Subcutaneous abdominal adipose tissue (tissue), 5 donors: ENCODE measurements around the gene TMEM89.
A peak's percentile ranks its signal among the peaks of the same experiment; 100 is the strongest.

ENCODE experiments used
- H3K27ac ChIP-seq: one replicate; pipeline ENCODE4 v1.7.0; 2013; ENCODE audit warnings: low read depth, mild to moderate bottlenecking, inconsistent platforms, low read length, moderate library complexity
- H3K27me3 ChIP-seq, 5 donors: one replicate each; pipeline ENCODE4 v1.7.0; 2013; ENCODE audit warnings: low read length in 5 of 5, inconsistent platforms in 1 of 5; ENCODE audit not compliant: control insufficient read depth in 5 of 5, insufficient read depth in 4 of 5
- H3K36me3 ChIP-seq, 5 donors: one replicate each; pipeline ENCODE4 v1.7.0; 2013; ENCODE audit warnings: low read length in 5 of 5; ENCODE audit not compliant: control insufficient read depth in 5 of 5, insufficient read depth in 5 of 5
- H3K4me1 ChIP-seq, 5 donors: one replicate each; pipeline ENCODE4 v1.7.0; 2013; ENCODE audit warnings: low read length in 5 of 5, mild to moderate bottlenecking in 3 of 5, moderate library complexity in 1 of 5; ENCODE audit not compliant: control insufficient read depth in 5 of 5, insufficient read depth in 5 of 5
- H3K4me3 ChIP-seq, 5 donors: one replicate each; pipeline ENCODE4 v1.7.0; 2013; ENCODE audit warnings: low read length in 5 of 5, low read depth in 1 of 5
- H3K9ac ChIP-seq, 5 donors: one replicate each; pipeline ENCODE4 v1.7.0; 2013; ENCODE audit warnings: low read length in 5 of 5, mild to moderate bottlenecking in 4 of 5, moderate library complexity in 3 of 5
- H3K9me3 ChIP-seq, 5 donors: one replicate each; pipeline ENCODE4 v1.7.0; 2013; ENCODE audit warnings: low read length in 5 of 5; ENCODE audit not compliant: control insufficient read depth in 5 of 5
- donor health status: healthy.
- donor health status: healthy.
- donor health status: healthy.
- donor health status: healthy.
- donor health status: healthy.

TMEM89 gene

GRCh38 chr3:48619541-48620524, 1.7 kb downstream of the TMEM89 start:
- Histone ChIP-seq H3K9ac (no peak overlapping the region), H3K4me1 (no peaks in the 10 kb centered on the region), H3K27ac (no peak overlapping the region), H3K36me3 (peaks cover 0 to 1% (median under 1%) of the 10 kb centered on the region in 5 donors), H3K9me3 (peaks cover 0 to 14% (median 10%) of the 10 kb centered on the region in 5 donors), H3K27me3 (no peaks in the 10 kb centered on the region), H3K4me3 (no peak overlapping the region)

GRCh38 chr3:48617559-48617958, 4.0 kb downstream of the TMEM89 start:
- Histone ChIP-seq H3K4me1 (no peaks in the 10 kb centered on the region), H3K36me3 (no peaks in the 10 kb centered on the region), H3K27me3 (no peaks in the 10 kb centered on the region), H3K9me3 (peaks cover 0 to 14% (median 10%) of the 10 kb centered on the region in 5 donors), H3K9ac (no peak overlapping the region), H3K27ac (no peak overlapping the region), H3K4me3 (no peak overlapping the region)

DNA sequence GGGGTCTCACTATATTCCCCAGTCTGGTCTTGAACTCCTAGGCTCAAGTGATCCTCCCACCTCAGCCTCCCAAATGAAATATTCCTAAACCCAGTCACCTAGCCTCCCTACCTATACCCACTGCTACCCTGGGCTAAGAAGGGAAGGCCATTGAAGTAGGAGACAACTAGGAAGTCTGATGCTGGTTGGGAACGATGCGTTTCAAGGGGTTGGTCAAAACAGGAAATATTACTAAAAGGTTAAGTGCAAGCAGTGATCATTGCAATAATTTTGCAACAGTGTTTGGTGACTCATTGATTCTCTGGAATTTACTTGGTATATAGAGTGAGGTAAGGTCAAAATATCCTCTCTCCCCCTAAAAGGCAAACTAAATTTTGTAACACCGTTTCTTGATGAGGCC, 7.5 kb downstream of the TMEM89 start:
- Histone ChIP-seq H3K4me3 (no peak overlapping the region), H3K36me3 (no peaks in the 10 kb centered on the region), H3K9me3 (peaks cover 0 to 14% (median 10%) of the 10 kb centered on the region in 5 donors), H3K9ac (no peak overlapping the region), H3K4me1 (peaks cover 0 to 6% (median 3%) of the 10 kb centered on the region in 5 donors), H3K27ac (no peak overlapping the region), H3K27me3 (no peaks in the 10 kb centered on the region)

DNA sequence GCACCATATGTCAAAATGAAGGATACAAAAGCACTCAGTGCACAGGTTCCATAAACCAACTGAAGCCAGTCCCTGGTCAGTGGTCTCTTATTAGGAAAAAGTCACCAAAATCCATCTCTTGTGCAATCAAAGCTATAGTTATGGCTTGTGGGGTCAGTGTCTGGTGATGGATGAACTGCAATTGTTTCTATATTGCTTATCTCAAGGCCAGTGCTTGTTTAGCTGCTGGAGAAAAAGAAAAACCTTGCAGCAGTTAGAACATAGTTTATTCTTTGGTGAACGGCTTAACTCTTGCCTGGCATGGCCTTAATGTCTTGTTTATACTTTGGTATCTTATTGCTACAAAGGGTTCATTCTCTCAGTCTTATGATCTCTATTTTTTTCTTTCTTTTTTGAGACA, 9.3 kb downstream of the TMEM89 start:
- peaks cover 0 to 5% (median 3%) of the 10 kb centered on the region in 5 donors for H3K9me3 ChIP-seq
- H3K4me1 ChIP-seq: peaks cover 3 to 19% (median 13%) of the 10 kb centered on the region in 5 donors
- no peaks in the 10 kb centered on the region for H3K27me3 ChIP-seq
- H3K36me3 ChIP-seq: no peaks in the 10 kb centered on the region
- no peak overlapping the region for H3K4me3 ChIP-seq
- no peak overlapping the region for H3K27ac ChIP-seq
- no peak overlapping the region for H3K9ac ChIP-seq

GRCh38 chr3:48609088-48610005, 12.2 kb downstream of the TMEM89 start, which contains the start of gene UQCRC1:
Gene UQCRC1, minus strand, starts transcription at chr3:48609646. Its CDS starts 26 bp downstream, at chr3:48609620.
- no peaks in the 10 kb centered on the region for H3K27me3 ChIP-seq
- peak within 1 kb of the TSS; percentile 90 to 98 (median 94) for H3K4me3 ChIP-seq
- peak within 1 kb of the TSS; percentile 75 to 97 (median 84) for H3K9ac ChIP-seq
- H3K9me3 ChIP-seq: no peaks in the 10 kb centered on the region
- peaks cover 0 to 19% (median 16%) of the 10 kb centered on the region in 5 donors for H3K36me3 ChIP-seq
- peak within 1 kb of the TSS; percentile 75 for H3K27ac ChIP-seq
- peaks cover 3 to 19% (median 13%) of the 10 kb centered on the region in 5 donors for H3K4me1 ChIP-seq

DNA sequence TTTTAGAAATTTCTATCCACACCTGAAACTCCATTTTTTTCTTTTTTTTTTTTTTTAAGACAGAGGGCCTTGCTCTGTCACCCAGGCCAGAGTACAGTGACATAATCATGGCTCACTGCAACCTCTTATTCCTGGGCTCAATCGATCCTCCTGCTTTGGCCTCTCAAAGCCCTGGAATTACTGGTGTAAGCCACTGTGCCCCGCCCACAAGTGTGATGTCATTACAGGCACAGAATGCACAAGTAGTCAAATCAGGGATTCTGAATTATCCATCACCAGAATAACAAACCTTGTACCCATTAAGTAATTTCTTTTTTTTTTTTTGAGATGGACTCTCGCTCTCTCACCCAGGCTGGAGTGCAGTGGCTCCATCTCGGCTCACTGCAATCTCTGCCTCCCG, 14.1 kb downstream of the TMEM89 start:
- Histone ChIP-seq H3K9me3 (no peaks in the 10 kb centered on the region), H3K27me3 (no peaks in the 10 kb centered on the region), H3K4me1 (peaks cover 3 to 19% (median 13%) of the 10 kb centered on the region in 5 donors), H3K36me3 (peaks cover 0 to 38% (median 34%) of the 10 kb centered on the region in 5 donors), H3K27ac (no peak overlapping the region), H3K9ac (no peak overlapping the region), H3K4me3 (no peak overlapping the region)

- H3K9me3 ChIP-seq: no peaks in the 10 kb centered on the region
- peaks cover 0 to 92% (median 84%) of the 10 kb centered on the region in 5 donors for H3K36me3 ChIP-seq
- H3K4me3 ChIP-seq: no peak overlapping the region
- H3K4me1 ChIP-seq: peaks cover 0 to 11% (median 3%) of the 10 kb centered on the region in 5 donors
- H3K9ac ChIP-seq: no peak overlapping the region
- H3K27ac ChIP-seq: no peak overlapping the region
- H3K27me3 ChIP-seq: no peaks in the 10 kb centered on the region
Observed at GRCh38 chr3:48601622-48601994, 20.0 kb downstream of the TMEM89 start.

GRCh38 chr3:48600711-48601621, 20.6 kb downstream of the TMEM89 start:
- peaks cover 0 to 89% (median 83%) of the 10 kb centered on the region in 5 donors for H3K36me3 ChIP-seq

More at GRCh38 chr3:48600711-48601621, 20.6 kb downstream of the TMEM89 start:
- no peak overlapping the region for H3K27ac ChIP-seq
- H3K4me3 ChIP-seq: no peak overlapping the region
- no peak overlapping the region for H3K9ac ChIP-seq
- H3K27me3 ChIP-seq: peaks cover 0 to 3% (median 0%) of the 10 kb centered on the region in 5 donors
- H3K4me1 ChIP-seq: peaks cover 0 to 11% (median 3%) of the 10 kb centered on the region in 5 donors
- H3K9me3 ChIP-seq: no peaks in the 10 kb centered on the region
